Activated effector memory CD4-positive, alpha-beta T cell treated with anti-CD3 and anti-CD28 coated beads, Interleukin-2, amount 50 U/mL, for 16 hours (primary cell): ENCODE data around the gene CDYL.

Experiments used
- DNase-seq: peaks from one replicate; pipeline ENCODE4 v3.0.0-alpha.2; 2020

Gene CDYL

DNA sequence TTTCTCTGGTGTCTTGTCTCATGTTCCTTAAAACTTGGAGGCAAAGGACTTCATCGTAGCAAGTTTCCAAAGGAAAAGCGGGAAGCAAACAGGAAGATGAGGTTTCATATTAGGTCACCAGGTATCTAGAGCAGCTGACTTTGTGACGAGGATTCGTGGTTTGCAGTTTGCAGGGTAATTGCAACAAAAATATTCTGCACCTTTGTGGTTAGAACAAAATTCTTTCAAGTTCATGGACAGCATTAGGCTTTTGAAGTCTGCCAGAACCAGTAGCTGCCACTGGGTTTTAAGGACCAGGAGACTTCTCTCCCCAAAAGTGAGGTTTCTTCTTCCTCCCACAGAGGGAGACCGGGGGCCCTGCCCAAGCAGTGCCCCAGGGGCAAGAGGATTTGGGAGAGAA lies 164.2 kb downstream of the CDYL start:
- no peak for DNase-seq

DNA sequence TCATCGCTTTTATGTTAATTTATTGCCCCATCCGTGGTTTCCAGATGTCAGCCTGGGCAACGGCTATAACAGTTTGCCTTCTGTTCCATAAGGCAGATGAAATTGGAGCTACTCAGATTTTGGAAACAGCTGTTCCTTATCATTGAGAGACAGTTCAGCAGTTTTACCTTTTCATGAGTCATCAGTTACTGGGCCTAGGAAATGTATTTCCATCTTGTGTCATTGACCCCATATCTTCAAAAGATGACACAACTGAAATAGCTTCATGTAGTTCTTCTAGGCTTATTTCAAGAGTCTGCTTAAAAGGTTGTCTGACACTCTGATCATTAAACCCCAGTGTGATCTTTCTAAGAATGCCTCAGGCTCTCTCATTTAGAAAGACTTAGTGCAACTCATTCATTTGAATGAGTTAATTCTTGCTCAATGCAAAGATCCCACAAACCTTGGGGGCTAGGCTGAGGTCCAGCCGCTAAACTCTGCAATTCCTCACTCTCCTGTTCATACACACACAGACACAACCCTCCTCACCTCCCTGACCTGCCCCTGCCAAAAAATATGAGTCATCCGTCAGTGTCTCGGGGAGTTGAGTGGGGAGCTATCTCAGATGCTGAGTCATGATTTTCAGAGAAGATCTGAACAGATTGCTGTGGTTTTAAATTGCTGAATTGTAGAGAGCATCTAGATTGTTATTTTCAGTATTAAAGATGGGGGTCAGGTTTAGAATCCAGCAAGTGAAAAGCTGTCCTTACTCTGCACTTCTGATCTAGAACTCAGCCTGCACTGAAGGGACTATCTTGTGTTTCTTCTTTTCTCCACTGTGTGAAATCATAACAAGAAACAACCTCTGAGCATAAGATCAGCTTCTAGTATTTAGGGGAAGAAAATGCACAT lies 165.8 kb downstream of the CDYL start:
- peak; percentile 79 for DNase-seq

- DNase-seq = no peak
These were observed 166.4 kb downstream of the CDYL start for GRCh38 chr6:4942673-4943009.

GRCh38 chr6:4943716-4944115 lies 167.5 kb downstream of the CDYL start:
- DNase-seq = no peak

DNA sequence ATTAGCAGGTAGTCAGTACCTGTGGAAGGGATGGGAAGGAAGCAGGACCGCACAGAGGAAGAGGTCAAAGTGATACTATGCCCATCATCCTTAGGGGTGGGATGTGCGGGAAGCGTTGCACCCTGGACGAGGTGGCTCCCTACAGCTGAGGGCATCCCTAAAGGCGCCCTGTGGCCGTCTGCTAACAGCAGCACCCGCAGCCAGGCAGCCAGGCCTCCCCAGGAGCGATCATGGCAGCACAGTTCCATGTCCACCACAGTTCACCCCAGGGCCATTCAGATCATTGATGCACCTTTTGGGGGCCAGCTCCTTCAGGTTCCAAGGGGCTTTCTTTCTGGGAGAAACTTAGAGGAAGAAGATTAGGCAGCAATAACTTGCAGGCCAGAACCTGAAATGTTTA lies 168.1 kb downstream of the CDYL start:
- no peak for DNase-seq

GRCh38 chr6:4946521-4946920 lies 170.3 kb downstream of the CDYL start:
- no peak for DNase-seq

DNA sequence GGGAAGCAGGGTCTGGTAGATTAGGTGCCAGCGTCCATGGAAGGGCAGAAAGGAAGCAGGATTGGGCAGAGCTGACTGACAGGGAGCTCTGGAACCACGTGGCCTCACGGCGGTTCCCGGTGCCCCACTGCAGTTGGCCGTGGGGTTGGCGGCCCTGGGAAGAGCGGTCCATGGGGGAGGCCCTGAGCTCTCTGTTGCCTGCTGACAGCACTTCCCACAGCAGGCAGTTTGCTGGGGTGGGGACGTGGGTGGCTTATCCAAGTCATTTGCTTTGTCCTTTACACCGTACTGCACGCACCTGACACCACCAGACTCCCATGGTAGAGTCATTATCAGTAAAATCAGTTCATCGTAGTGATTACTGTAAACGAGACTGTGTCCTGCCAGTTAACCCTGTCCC lies 171.5 kb downstream of the CDYL start:
- DNase-seq = no peak

DNA sequence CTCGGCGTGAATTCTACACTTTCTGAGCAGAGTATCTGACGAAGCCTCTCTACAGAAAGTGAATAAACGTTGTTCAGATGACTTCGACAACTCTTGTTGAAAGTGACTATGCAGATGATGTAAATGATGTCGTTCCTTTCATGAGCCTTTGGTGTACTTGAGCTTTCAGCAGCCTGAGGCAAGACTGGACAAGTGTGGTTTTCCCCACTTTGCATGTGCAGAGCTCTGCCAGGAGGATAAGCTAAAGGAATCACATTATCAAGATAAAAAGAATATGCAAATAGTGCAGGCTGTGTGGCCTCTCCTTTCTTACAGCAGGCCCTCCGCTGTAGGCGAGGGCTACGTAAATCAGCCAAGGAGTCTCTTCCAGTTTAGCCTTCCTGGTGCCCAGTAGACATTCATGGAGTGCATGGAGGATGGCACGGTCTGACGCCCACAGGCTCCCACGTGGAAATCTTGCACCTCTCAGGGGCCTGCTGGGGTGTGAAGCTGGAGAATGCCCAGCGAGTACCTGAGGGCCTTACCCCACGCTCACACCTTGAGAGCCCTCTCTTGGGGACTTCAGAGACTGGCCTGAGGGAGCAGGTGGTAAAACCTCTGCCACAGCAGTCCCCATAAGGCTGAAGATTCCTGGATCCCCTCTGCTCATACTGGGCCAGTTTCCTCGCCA lies 172.7 kb downstream of the CDYL start:
- DNase-seq = no peak

- no peak for DNase-seq
These were observed 173.9 kb downstream of the CDYL start for GRCh38 chr6:4950076-4950475.

GRCh38 chr6:4950836-4951533 lies 174.8 kb downstream of the CDYL start:
- no peak for DNase-seq

DNA sequence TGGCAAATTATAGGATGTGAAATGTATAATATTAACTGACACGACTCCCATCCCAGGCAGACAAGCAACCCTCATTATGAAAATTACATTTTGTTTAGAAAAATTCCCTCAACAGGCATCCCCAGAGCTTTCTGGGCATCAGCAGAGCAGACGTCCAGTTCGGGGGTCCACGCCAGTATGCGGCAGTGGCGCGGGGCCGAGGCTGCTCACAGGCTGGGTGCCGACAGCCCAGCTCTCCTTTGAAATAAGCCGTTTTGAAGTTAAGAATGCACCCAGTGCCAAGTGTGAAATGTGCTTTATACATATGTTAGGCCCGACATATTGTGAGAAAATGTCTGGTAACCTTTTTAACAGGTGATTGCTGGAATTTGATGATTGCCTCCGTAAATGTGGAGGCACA lies 177.2 kb downstream of the CDYL start:
- no peak for DNase-seq

GRCh38 chr6:4956625-4957024 lies 180.4 kb downstream of the CDYL start:
- DNase-seq = no peak

GRCh38 chr6:4957521-4958231 lies 181.5 kb downstream of the CDYL start:
- no peak for DNase-seq

- DNase-seq = no peak
These were observed 182.4 kb downstream of the CDYL start for GRCh38 chr6:4958624-4959023.

GRCh38 chr6:4961322-4962168 lies 185.3 kb downstream of the CDYL start:
- DNase-seq = no peak

GRCh38 chr6:4962905-4963304 lies 186.7 kb downstream of the CDYL start:
- no peak for DNase-seq

DNA sequence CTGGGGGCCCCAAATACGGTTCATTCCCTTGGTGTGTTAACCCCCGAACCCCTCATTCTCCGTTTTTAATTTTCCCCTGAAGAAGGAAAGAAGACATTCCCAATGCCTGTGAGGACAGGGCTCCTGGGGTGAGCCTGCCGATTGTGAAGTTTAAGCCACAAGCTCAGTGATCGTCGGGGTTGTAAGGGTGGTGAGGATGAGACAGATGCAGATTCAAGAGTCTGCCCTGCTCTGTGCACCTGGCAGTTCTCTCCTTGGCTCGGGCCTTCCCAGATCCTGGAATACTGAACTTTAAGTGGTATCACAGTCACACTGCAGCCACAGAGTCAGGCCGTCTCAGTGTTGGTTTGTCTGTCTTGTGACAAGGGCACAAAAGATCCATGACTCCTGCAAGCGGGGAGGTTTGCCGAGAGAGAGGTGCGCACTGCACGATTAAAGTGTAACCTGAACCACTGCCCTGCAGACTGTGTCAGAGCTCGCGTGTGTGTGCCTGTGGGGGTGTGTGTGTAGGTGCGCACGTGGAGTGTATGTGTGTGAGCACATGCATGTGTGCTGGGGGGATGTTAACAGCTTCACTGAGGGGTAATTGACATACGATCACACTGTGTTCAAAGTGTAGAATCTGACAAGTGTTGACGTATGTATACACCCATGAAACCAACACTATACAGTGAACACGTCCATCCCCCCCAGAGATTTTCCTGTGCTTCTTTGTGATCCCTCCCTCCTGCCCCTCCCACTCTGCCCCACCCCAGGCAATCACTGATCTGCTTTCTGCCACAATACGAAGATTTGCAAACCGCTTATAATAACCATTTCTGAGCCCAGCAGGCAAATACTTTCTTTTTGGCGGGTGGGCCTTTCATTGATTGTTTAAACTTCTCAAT lies 188.7 kb downstream of the CDYL start:
- no peak for DNase-seq

GRCh38 chr6:4965562-4966389 lies 189.6 kb downstream of the CDYL start:
- DNase-seq = no peak

- DNase-seq = no peak
These were observed 191.3 kb downstream of the CDYL start for GRCh38 chr6:4967301-4968030.
